Calu3 (cell line): ENCODE measurements around the gene THADA. TPM values are rescaled to one million over a fixed set of nuclear protein-coding genes. Genes with fewer than 3 reads are reported as not detected.

Experiments used
- BruUV-seq: library from RNA; stranded (reverse); fragments of 400-500 nt; replicated peaks from 2 replicates; lab custom pipeline; 2021; lab: Mats Ljungman, UMichigan
- CTCF ChIA-PET: fragments of 300-600 bp; sonication (Branson Sonifier 250); formaldehyde crosslinking; loops from one replicate; lab custom pipeline; 2022; ENCODE audit warnings: antibody characterized with exemption; lab: Charles Lee
- DNase-seq: peaks from one replicate; pipeline ENCODE4 v3.0.0; 2022
- H3K27ac Mint-ChIP-seq: one replicate; pipeline ENCODE4 v1.8.0; 2022; ENCODE audit warnings: mixed read lengths; ENCODE audit not compliant: unreplicated experiment
- H3K27me3 Mint-ChIP-seq: one replicate; pipeline ENCODE4 v1.8.0; 2022; ENCODE audit warnings: mixed read lengths; ENCODE audit not compliant: unreplicated experiment
- H3K36me3 Mint-ChIP-seq: one replicate; pipeline ENCODE4 v1.8.0; 2022; ENCODE audit warnings: mild to moderate bottlenecking, moderate library complexity, mixed read lengths; ENCODE audit not compliant: insufficient read depth, unreplicated experiment
- H3K4me1 Mint-ChIP-seq: one replicate; pipeline ENCODE4 v1.8.0; 2022; ENCODE audit warnings: mild to moderate bottlenecking, low read depth, mixed read lengths; ENCODE audit not compliant: unreplicated experiment
- H3K4me3 Mint-ChIP-seq: one replicate; pipeline ENCODE4 v1.8.0; 2022; ENCODE audit warnings: mild to moderate bottlenecking, low read depth, moderate library complexity, mixed read lengths; ENCODE audit not compliant: unreplicated experiment
- H3K9me3 Mint-ChIP-seq: one replicate; pipeline ENCODE4 v1.8.0; 2022; ENCODE audit warnings: low read depth, mixed read lengths; ENCODE audit not compliant: unreplicated experiment
- CTCF ChIP-seq: fragments of 200-600 bp; IDR thresholded peaks from one replicate; pipeline ENCODE4 v1.8.0; 2022; ENCODE audit warnings: antibody characterized with exemption; ENCODE audit not compliant: unreplicated experiment
- intact Hi-C: fragments of 100-400 bp; cut with micrococcal nuclease; formaldehyde crosslinking; loops from one replicate; pipeline ENCODE4 v1.10.0; 2022; ENCODE audit not compliant: unreplicated experiment
- total RNA-seq: library from RNA; stranded (reverse); gene quantifications from 2 replicates; pipeline ENCODE4 v1.2.3, GENCODE V29; 2022

THADA gene
- total RNA-seq, 1 experiment from 2014 or later: 35.5 TPM

- Mint-ChIP-seq H3K9me3 (no peaks in the 10 kb centered on the region), H3K27ac (no peak overlapping the region), H3K4me3 (no peak overlapping the region), H3K36me3 (no peaks in the 10 kb centered on the region), H3K4me1 (no peaks in the 10 kb centered on the region), H3K27me3 (no peaks in the 10 kb centered on the region)
- CTCF ChIA-PET: no interaction called here
- DNase-seq: no peak
- no TSS peak for BruUV-seq
- intact Hi-C loops: no loop called here
- TF ChIP-seq CTCF: no peak
Measured at GRCh38 chr2:43475137-43475846, 120.5 kb downstream of the THADA start.

- no TSS peak for BruUV-seq
- Mint-ChIP-seq H3K4me3 (no peak overlapping the region), H3K27me3 (no peaks in the 10 kb centered on the region), H3K4me1 (peaks cover 9% of the 10 kb centered on the region), H3K27ac (no peak overlapping the region), H3K36me3 (no peaks in the 10 kb centered on the region), H3K9me3 (no peaks in the 10 kb centered on the region)
- no peak for DNase-seq
- CTCF ChIA-PET: no interaction called here
- intact Hi-C loops: no loop called here
- no peak for TF ChIP-seq CTCF
Measured at GRCh38 chr2:43474273-43474672, 121.6 kb downstream of the THADA start.

GRCh38 chr2:43473767-43474166 is 122.1 kb downstream of the THADA start:
- no peak overlapping the region for H3K4me3 Mint-ChIP-seq
- no peak for DNase-seq
- CTCF ChIA-PET: no interaction called here
- no peaks in the 10 kb centered on the region for H3K9me3 Mint-ChIP-seq
- no peaks in the 10 kb centered on the region for H3K27me3 Mint-ChIP-seq
- H3K27ac Mint-ChIP-seq: no peak overlapping the region
- intact Hi-C loops: no loop called here
- H3K4me1 Mint-ChIP-seq: peaks cover 14% of the 10 kb centered on the region
- H3K36me3 Mint-ChIP-seq: no peaks in the 10 kb centered on the region
- BruUV-seq: no TSS peak
- no peak for TF ChIP-seq CTCF

GRCh38 chr2:43472527-43473194 is 123.2 kb downstream of the THADA start:
- no TSS peak for BruUV-seq
- Mint-ChIP-seq H3K4me3 (no peak overlapping the region), H3K36me3 (no peaks in the 10 kb centered on the region), H3K9me3 (no peaks in the 10 kb centered on the region), H3K4me1 (peaks cover 22% of the 10 kb centered on the region), H3K27ac (no peak overlapping the region), H3K27me3 (no peaks in the 10 kb centered on the region)
- CTCF ChIA-PET: interaction anchor here (0.7 kb wide), 1 partner anchor 518 kb away, joined by 3 read pairs; no protein-coding TSS in a partner anchor
- intact Hi-C loops: no loop called here
- no peak for DNase-seq
- no peak for TF ChIP-seq CTCF
